HepG2 (cell line): ENCODE measurements around the gene NPHS1. TPM values are rescaled to one million over a fixed set of nuclear protein-coding genes. Genes with fewer than 3 reads are reported as not detected.

Experiments
- AKAP8 ChIP-seq: sonication (generic); formaldehyde crosslinking; IDR thresholded peaks from 2 replicates; pipeline ENCODE4 v1.5.1; 2020; ENCODE audit warnings: mild to moderate bottlenecking, missing genetic modification reagents
- ATF2 ChIP-seq: sonication (generic); formaldehyde crosslinking; IDR thresholded peaks from 2 replicates; pipeline ENCODE4 v1.4.0; 2020; ENCODE audit warnings: missing genetic modification reagents
- BORCS8-MEF2B ChIP-seq: sonication (generic); formaldehyde crosslinking; IDR thresholded peaks from 2 replicates; pipeline ENCODE4 v1.8.0; 2022; ENCODE audit warnings: mild to moderate bottlenecking, missing genetic modification reagents
- CBFB ChIP-seq: sonication (generic); formaldehyde crosslinking; IDR thresholded peaks from 2 replicates; pipeline ENCODE4 v1.4.0; 2020; ENCODE audit warnings: missing genetic modification reagents
- DNMT3B ChIP-seq: conservative IDR thresholded peaks from 2 replicates; pipeline ENCODE4 v1.6.1; 2016; ENCODE audit warnings: missing biosample characterization, control low read depth
- HIC2 ChIP-seq: sonication (generic); formaldehyde crosslinking; IDR thresholded peaks from 2 replicates; pipeline ENCODE4 v1.9.0; 2022; ENCODE audit warnings: low read depth, missing genetic modification reagents
- KDM5A ChIP-seq: fragments of 200-600 bp; sonication (generic); IDR thresholded peaks from 2 replicates; pipeline ENCODE4 v1.7.0; 2018; ENCODE audit warnings: antibody characterized with exemption, mild to moderate bottlenecking, low read length, borderline replicate concordance
- MXD1 ChIP-seq: sonication (generic); formaldehyde crosslinking; IDR thresholded peaks from 2 replicates; pipeline ENCODE4 v1.4.0; 2020; ENCODE audit warnings: mild to moderate bottlenecking, missing genetic modification reagents
- NONO ChIP-seq, 2 experiments: fragments of 450-650 bp in 1 of 2; sonication (generic) in 1 of 2; formaldehyde crosslinking in 1 of 2; IDR thresholded peaks in 1 of 2; conservative IDR thresholded peaks in 1 of 2; 2 replicates each; pipeline versions ENCODE4 v1.6.1 to v1.8.0; 2017 to 2022; ENCODE audit warnings: mild to moderate bottlenecking in 1 of 2, missing genetic modification reagents in 1 of 2, moderate library complexity in 1 of 2
- PAF1 ChIP-seq: IDR thresholded peaks from 2 replicates; pipeline ENCODE4 v1.6.1; 2016; ENCODE audit warnings: missing genetic modification reagents, missing compliant biosample characterization
- PCBP1 ChIP-seq: fragments of 200-400 bp; formaldehyde crosslinking; IDR thresholded peaks from 2 replicates; pipeline ENCODE4 v1.6.1; 2017; ENCODE audit warnings: mild to moderate bottlenecking, low read depth, low read length, borderline replicate concordance
- SMAD3 ChIP-seq: sonication (generic); formaldehyde crosslinking; IDR thresholded peaks from 2 replicates; pipeline ENCODE4 v1.4.0; 2020; ENCODE audit warnings: missing genetic modification reagents
- SP5 ChIP-seq: IDR thresholded peaks from 2 replicates; pipeline ENCODE4 v1.6.1; 2016; ENCODE audit warnings: low read depth, borderline replicate concordance
- STAG1 ChIP-seq: sonication (generic); formaldehyde crosslinking; IDR thresholded peaks from 2 replicates; pipeline ENCODE4 v1.4.0; 2020; ENCODE audit warnings: missing genetic modification reagents
- TFDP1 ChIP-seq: IDR thresholded peaks from 2 replicates; pipeline ENCODE4 v1.6.1; 2016; ENCODE audit warnings: missing compliant biosample characterization, missing genetic modification reagents, borderline replicate concordance
- ZBTB3 ChIP-seq: sonication (generic); formaldehyde crosslinking; IDR thresholded peaks from 2 replicates; pipeline ENCODE4 v1.4.0; 2020; ENCODE audit warnings: low read depth, mild to moderate bottlenecking, moderate library complexity, missing genetic modification reagents, borderline replicate concordance
- ZFX ChIP-seq: sonication (generic); formaldehyde crosslinking; IDR thresholded peaks from 2 replicates; pipeline ENCODE4 v1.4.0; 2020; ENCODE audit warnings: mild to moderate bottlenecking, low read depth, missing genetic modification reagents, moderate library complexity
- ZNF687 ChIP-seq: sonication (generic); formaldehyde crosslinking; IDR thresholded peaks from 2 replicates; pipeline ENCODE4 v1.5.1; 2020; ENCODE audit warnings: mild to moderate bottlenecking, missing genetic modification reagents, moderate library complexity
- ZNF747 ChIP-seq: sonication (generic); formaldehyde crosslinking; IDR thresholded peaks from 2 replicates; pipeline ENCODE4 v1.8.1; 2023; ENCODE audit warnings: missing genetic modification reagents, mild to moderate bottlenecking, borderline replicate concordance
- ZNF883 ChIP-seq: sonication (generic); formaldehyde crosslinking; IDR thresholded peaks from 2 replicates; pipeline ENCODE4 v1.5.1; 2020; ENCODE audit warnings: mild to moderate bottlenecking, missing genetic modification reagents; ENCODE audit errors: not compliant biosample characterization
- polyA plus RNA-seq, 8 experiments: library from polyadenylated mRNA; depleted of rRNA in 3 of 8; stranded (reverse) in 7 of 8; unstranded in 1 of 8; fragments of >200 nt; fragmentation: Illumina TruSeq in 4 of 8; extraction: Trizol in 4 of 8; gene quantifications; 2 replicates each; pipeline versions ENCODE4 v1.2.1 to v1.2.3, GENCODE V29; 2011 to 2016; ENCODE audit warnings: low read depth in 4 of 8, missing spikeins in 1 of 8, mixed read lengths in 1 of 8; ENCODE audit not compliant: insufficient read depth in 1 of 8
- total RNA-seq, 5 experiments: library from RNA; depleted of rRNA; stranded (reverse); fragments of >200 nt; fragmentation: Illumina TruSeq; extraction: Trizol; gene quantifications; 2 replicates each; pipeline ENCODE4 v1.2.3, GENCODE V29; 2016; ENCODE audit warnings: low read depth in 1 of 5

Gene NPHS1
- total and polyA plus RNA-seq, 2 of the 13 experiments (the other 11 are each of a cell fraction or from before 2014, with no cell fraction given): not detected

- no peak for TF ChIP-seq ATF2 (CRISPR knock-in tag)
- TF ChIP-seq BORCS8-MEF2B (CRISPR knock-in tag): 0 out of 2 replicates have a peak, but pooled peaks have one; percentile 64
- peak; percentile 87; the same call in 1 of the 2 replicates for TF ChIP-seq TFDP1 (CRISPR knock-in tag)
- peak; percentile 52 for TF ChIP-seq ZNF883 (CRISPR knock-in tag)
- no peak for TF ChIP-seq KDM5A
- no peak for TF ChIP-seq PCBP1
- TF ChIP-seq CBFB (CRISPR knock-in tag): no peak
- TF ChIP-seq SP5 (CRISPR knock-in tag): no peak
- TF ChIP-seq NONO (IDR thresholded peaks at IDR 0.05): no peak
- peak; percentile 24; the same call in 1 of the 2 replicates for TF ChIP-seq NONO (CRISPR knock-in tag; conservative IDR thresholded peaks at IDR 0.05)
- no peak for TF ChIP-seq HIC2 (CRISPR knock-in tag)
- no peak for TF ChIP-seq ZBTB3 (CRISPR knock-in tag)
- TF ChIP-seq ZNF747 (CRISPR knock-in tag): no peak
- no peak for TF ChIP-seq DNMT3B (CRISPR knock-in tag)
- TF ChIP-seq AKAP8: peak; percentile 93; the same call in 1 of the 2 replicates
- 0 out of 2 replicates have a peak, but pooled peaks have one; percentile 29 for TF ChIP-seq SMAD3 (CRISPR knock-in tag)
- no peak for TF ChIP-seq STAG1 (CRISPR knock-in tag)
- peak; percentile 77; the same call in 1 of the 2 replicates for TF ChIP-seq PAF1 (CRISPR knock-in tag)
- peak; percentile 44 for TF ChIP-seq ZFX (CRISPR knock-in tag)
- peak; percentile 71; the same call in 1 of the 2 replicates for TF ChIP-seq MXD1 (CRISPR knock-in tag)
- peak; percentile 91 for TF ChIP-seq ZNF687
Observed at GRCh38 chr19:35797663-35798062, 54.6 kb downstream of the NPHS1 start (continued).
